Smooth muscle cell (in vitro differentiated cells): ENCODE data around the gene ATG4B. TPM values are rescaled to one million over a fixed set of nuclear protein-coding genes. Genes with fewer than 3 reads are reported as not detected.

Source experiments
- DNase-seq: peaks from one replicate; lab custom pipeline; 2025; ENCODE audit not compliant: unreplicated experiment; lab: John Stamatoyannopoulos, UW
- H2AFZ ChIP-seq: fragments of 200-600 bp; sonication (generic); 2 replicates; pipeline ENCODE4 v1.6.0; 2016; ENCODE audit warnings: antibody characterized with exemption, low read depth, mild to moderate bottlenecking
- H3F3A ChIP-seq: fragments of 200-600 bp; sonication (generic); 2 replicates; pipeline ENCODE4 v1.6.0; 2017; ENCODE audit warnings: antibody characterized with exemption, low read depth
- H3K27ac ChIP-seq: fragments of 200-600 bp; sonication (generic); 2 replicates; pipeline ENCODE4 v1.5.1; 2016; ENCODE audit warnings: low read depth, mild to moderate bottlenecking
- H3K27me3 ChIP-seq: fragments of 200-600 bp; sonication (generic); 2 replicates; pipeline ENCODE4 v1.6.1; 2016; ENCODE audit warnings: low read depth, mild to moderate bottlenecking
- H3K36me3 ChIP-seq: fragments of 200-600 bp; sonication (generic); 2 replicates; pipeline ENCODE4 v1.5.1; 2016; ENCODE audit warnings: low read depth
- H3K4me1 ChIP-seq: fragments of 200-600 bp; sonication (generic); 2 replicates; pipeline ENCODE4 v1.5.1; 2016; ENCODE audit warnings: low read depth
- H3K4me2 ChIP-seq: fragments of 200-600 bp; sonication (generic); 2 replicates; pipeline ENCODE4 v1.6.0; 2016; ENCODE audit warnings: mild to moderate bottlenecking
- H3K4me3 ChIP-seq: fragments of 200-600 bp; sonication (generic); 2 replicates; pipeline ENCODE4 v1.5.1; 2016; ENCODE audit warnings: mild to moderate bottlenecking
- H3K79me2 ChIP-seq: fragments of 200-600 bp; sonication (generic); 2 replicates; pipeline ENCODE4 v1.6.0; 2016; ENCODE audit warnings: low read depth, mild to moderate bottlenecking
- H3K9ac ChIP-seq: fragments of 200-600 bp; sonication (generic); 2 replicates; pipeline ENCODE4 v1.6.0; 2016; ENCODE audit warnings: low read depth
- H3K9me3 ChIP-seq: fragments of 200-600 bp; sonication (generic); replicated peaks from 2 replicates; pipeline ENCODE4 v1.5.1; 2016; ENCODE audit warnings: low read depth
- H4K20me1 ChIP-seq: fragments of 200-600 bp; sonication (generic); 2 replicates; pipeline ENCODE4 v1.6.0; 2016; ENCODE audit warnings: low read depth
- CTCF ChIP-seq: fragments of 200-600 bp; sonication (generic); IDR thresholded peaks from 2 replicates; pipeline ENCODE4 v1.5.1; 2017; ENCODE audit warnings: borderline replicate concordance, mild to moderate bottlenecking, antibody characterized with exemption; ENCODE audit not compliant: insufficient read depth, poor library complexity, severe bottlenecking
- WGBS: methylation state at CpG from one replicate; pipeline ENCODE4 v1.1.7; 2016; ENCODE audit warnings: low lambda C conversion rate; 5-methylcytosine and 5-hydroxymethylcytosine counted together
- polyA plus RNA-seq: library from polyadenylated mRNA; unstranded; fragments of >200 nt; fragmentation: Nextera tagmentation; extraction: Ambion mirVana; gene quantifications from 2 replicates; pipeline ENCODE4 v1.2.1, GENCODE V29; 2016
- total RNA-seq: library from RNA; depleted of rRNA; stranded (reverse); fragments of >200 nt; gene quantifications from 2 replicates; pipeline ENCODE4 v1.2.3, GENCODE V29; 2014

ATG4B gene
- total and polyA plus RNA-seq, 2 experiments from 2014 or later = 70.3 to 91.3 TPM

DNA sequence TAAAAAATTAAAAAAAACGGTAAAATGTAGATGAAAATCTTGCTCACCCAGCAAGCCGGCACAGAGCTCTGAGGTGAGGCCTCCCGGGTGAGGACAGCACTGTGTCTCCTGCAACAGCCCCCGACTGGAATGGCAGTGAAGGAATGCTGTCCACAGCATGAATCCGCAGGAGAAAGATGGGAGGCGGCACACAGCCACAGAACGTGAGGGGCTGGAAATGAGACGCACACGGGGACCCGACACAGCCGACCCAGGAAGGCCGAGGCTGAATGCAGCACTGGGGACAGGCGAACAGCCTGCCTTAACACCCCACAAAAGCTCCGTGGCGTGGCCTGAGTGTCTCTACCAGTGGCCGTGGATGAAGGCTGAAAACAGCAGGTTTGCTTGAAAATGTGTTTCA, 44.2 kb upstream of the ATG4B start:
- Histone ChIP-seq H3K4me1 (no peaks in the 10 kb centered on the region), H3K9ac (no peak overlapping the region), H3K79me2 (peaks cover 2% of the 10 kb centered on the region), H3K27ac (no peak overlapping the region), H3K27me3 (no peaks in the 10 kb centered on the region), H3K4me3 (no peak overlapping the region), H4K20me1 (peaks cover 2% of the 10 kb centered on the region), H2AFZ (no peak overlapping the region), H3K9me3 (no peaks in the 10 kb centered on the region), H3K36me3 (peaks cover 9% of the 10 kb centered on the region), H3K4me2 (no peak overlapping the region), H3F3A (no peaks in the 10 kb centered on the region)
- no peak for DNase-seq
- 94% methylated on average over 16 of the region's 16 CpGs for WGBS
- TF ChIP-seq CTCF = no peak

GRCh38 chr2:241595600-241596140, 41.8 kb upstream of the ATG4B start:
- no peaks in the 10 kb centered on the region for H3K27me3 ChIP-seq
- TF ChIP-seq CTCF = peak; percentile 24
- no peak overlapping the region for H3K27ac ChIP-seq
- no peaks in the 10 kb centered on the region for H3K4me1 ChIP-seq
- H3F3A ChIP-seq = no peaks in the 10 kb centered on the region
- no peaks in the 10 kb centered on the region for H3K9me3 ChIP-seq
- H2AFZ ChIP-seq = no peak overlapping the region
- no peak for DNase-seq
- peaks cover 8% of the 10 kb centered on the region for H4K20me1 ChIP-seq
- H3K4me2 ChIP-seq = no peak overlapping the region
- 85% methylated on average over 15 of the region's 15 CpGs for WGBS
- no peaks in the 10 kb centered on the region for H3K79me2 ChIP-seq
- H3K4me3 ChIP-seq = no peak overlapping the region
- no peaks in the 10 kb centered on the region for H3K36me3 ChIP-seq
- H3K9ac ChIP-seq = no peak overlapping the region

- Histone ChIP-seq H3K9ac (no peak overlapping the region), H3K4me3 (no peak overlapping the region), H3K79me2 (no peaks in the 10 kb centered on the region), H3F3A (no peaks in the 10 kb centered on the region), H3K36me3 (no peaks in the 10 kb centered on the region), H3K4me1 (no peaks in the 10 kb centered on the region), H3K27me3 (no peaks in the 10 kb centered on the region), H2AFZ (no peak overlapping the region), H4K20me1 (peaks cover 8% of the 10 kb centered on the region), H3K27ac (no peak overlapping the region), H3K9me3 (no peaks in the 10 kb centered on the region), H3K4me2 (no peak overlapping the region)
- no peak for DNase-seq
- 97% methylated on average over 6 of the region's 6 CpGs for WGBS
- no peak for TF ChIP-seq CTCF
Observed at GRCh38 chr2:241597561-241597960, 39.9 kb upstream of the ATG4B start.

DNA sequence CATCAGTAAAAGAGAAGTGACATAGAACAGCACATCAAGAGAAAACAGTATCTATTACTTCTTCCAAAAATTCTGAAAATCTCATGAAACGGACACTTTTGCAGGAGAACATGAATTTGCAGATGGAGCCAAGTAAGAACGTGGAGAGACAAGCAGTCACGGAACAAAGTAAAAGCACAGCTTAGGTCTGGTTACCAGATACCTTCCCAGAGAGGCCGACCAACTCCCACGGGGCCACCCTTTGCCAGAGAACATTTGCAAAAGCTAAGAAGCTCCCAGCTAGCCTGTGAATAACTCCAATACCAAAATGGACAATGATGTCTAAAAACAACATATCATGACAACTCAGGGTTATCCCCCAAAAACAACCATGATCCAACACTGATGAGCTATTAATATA, 39.4 kb upstream of the ATG4B start:
- Histone ChIP-seq H3K4me3 (no peak overlapping the region), H3K27ac (no peak overlapping the region), H3K9ac (no peak overlapping the region), H3K36me3 (no peaks in the 10 kb centered on the region), H3K79me2 (no peaks in the 10 kb centered on the region), H4K20me1 (peaks cover 8% of the 10 kb centered on the region), H3K27me3 (no peaks in the 10 kb centered on the region), H3F3A (no peaks in the 10 kb centered on the region), H3K9me3 (no peaks in the 10 kb centered on the region), H2AFZ (no peak overlapping the region), H3K4me1 (no peaks in the 10 kb centered on the region), H3K4me2 (no peak overlapping the region)
- no peak for TF ChIP-seq CTCF
- no peak for DNase-seq
- 56% methylated on average over 5 of the region's 5 CpGs for WGBS
